ENCODE results near the gene SPON1.

- no peak for TF ChIP-seq EZH2 (optimal IDR thresholded peaks at IDR 0.05; ENCODE audit: low read depth, low read length)
- TF ChIP-seq, protein P1, sequence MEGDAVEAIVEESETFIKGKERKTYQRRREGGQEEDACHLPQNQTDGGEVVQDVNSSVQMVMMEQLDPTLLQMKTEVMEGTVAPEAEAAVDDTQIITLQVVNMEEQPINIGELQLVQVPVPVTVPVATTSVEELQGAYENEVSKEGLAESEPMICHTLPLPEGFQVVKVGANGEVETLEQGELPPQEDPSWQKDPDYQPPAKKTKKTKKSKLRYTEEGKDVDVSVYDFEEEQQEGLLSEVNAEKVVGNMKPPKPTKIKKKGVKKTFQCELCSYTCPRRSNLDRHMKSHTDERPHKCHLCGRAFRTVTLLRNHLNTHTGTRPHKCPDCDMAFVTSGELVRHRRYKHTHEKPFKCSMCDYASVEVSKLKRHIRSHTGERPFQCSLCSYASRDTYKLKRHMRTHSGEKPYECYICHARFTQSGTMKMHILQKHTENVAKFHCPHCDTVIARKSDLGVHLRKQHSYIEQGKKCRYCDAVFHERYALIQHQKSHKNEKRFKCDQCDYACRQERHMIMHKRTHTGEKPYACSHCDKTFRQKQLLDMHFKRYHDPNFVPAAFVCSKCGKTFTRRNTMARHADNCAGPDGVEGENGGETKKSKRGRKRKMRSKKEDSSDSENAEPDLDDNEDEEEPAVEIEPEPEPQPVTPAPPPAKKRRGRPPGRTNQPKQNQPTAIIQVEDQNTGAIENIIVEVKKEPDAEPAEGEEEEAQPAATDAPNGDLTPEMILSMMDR (IDR thresholded peaks at IDR 0.05; ENCODE audit: low read length) = no peak
These were observed 12.6 kb upstream of the SPON1 start for GRCh38 chr11:13949876-13950275.
